ENCODE results near the gene PCDHA7. TPM values are rescaled to one million over a fixed set of nuclear protein-coding genes. Genes with fewer than 3 reads are reported as not detected.
A peak's percentile ranks its signal among the peaks of the same experiment; 100 is the strongest.

Gene PCDHA7
- total and polyA plus RNA-seq, 8 donors: 0.18 to 1.4 (median 0.92) TPM; not detected in 5

GRCh38 chr5:140881889-140882590, 48.0 kb downstream of the PCDHA7 start, which contains the start of gene PCDHA13:
Gene PCDHA13 (plus strand): TSS chr5:140882124. CDS start chr5:140882269, 145 bp downstream.
- Histone ChIP-seq H3K4me1 (no peaks in the 10 kb centered on the region), H3K27me3 (peaks cover 0 to 56% (median 3%) of the 10 kb centered on the region in 3 donors), H3K9me3 (peaks cover 10 to 54% (median 45%) of the 10 kb centered on the region in 4 donors), H3K4me3 (peak within 1 kb of the TSS in 1 of 4 donors; percentile 6), H3K27ac (no peak within 1 kb of the TSS), H3K36me3 (peaks cover 0 to 4% (median 0%) of the 10 kb centered on the region in 4 donors)
- 16 to 24% (median 20%) methylated on average over 30 to 35 of the region's 35 CpGs for WGBS, 5 donors
- no peak for TF ChIP-seq POLR2AphosphoS5 (IDR thresholded peaks at IDR 0.05)
- no peak for TF ChIP-seq CTCF (IDR thresholded peaks at IDR 0.05)
- no peak for TF ChIP-seq EP300 (IDR thresholded peaks at IDR 0.05)
- no peak for TF ChIP-seq POLR2A (IDR thresholded peaks at IDR 0.05)
- peak in 1 of 2 donors; percentile 28 for DNase-seq
- intact Hi-C loops (cut with DNase I; ENCODE audit: low total_unique reads): no loop called here

- peaks cover 0 to 4% (median 0%) of the 10 kb centered on the region in 4 donors for H3K36me3 ChIP-seq
- intact Hi-C loops (cut with DNase I; ENCODE audit: low total_unique reads): no loop called here
- peaks cover 6 to 52% (median 40%) of the 10 kb centered on the region in 4 donors for H3K9me3 ChIP-seq
- no peak overlapping the region for H3K27ac ChIP-seq
- H3K4me3 ChIP-seq: peak overlapping the region in 1 of 4 donors; percentile 6
- no peaks in the 10 kb centered on the region for H3K4me1 ChIP-seq
- H3K27me3 ChIP-seq: peaks cover 0 to 51% (median under 1%) of the 10 kb centered on the region in 3 donors
- 15 to 25% (median 18%) methylated on average over 12 of the region's 12 CpGs for WGBS, 5 donors
- DNase-seq: no peak
- TF ChIP-seq CTCF (IDR thresholded peaks at IDR 0.05): no peak
- TF ChIP-seq POLR2A (IDR thresholded peaks at IDR 0.05): no peak
- no peak for TF ChIP-seq POLR2AphosphoS5 (IDR thresholded peaks at IDR 0.05)
- no peak for TF ChIP-seq EP300 (IDR thresholded peaks at IDR 0.05)
Measured at GRCh38 chr5:140882591-140882899, 48.5 kb downstream of the PCDHA7 start.

- peaks cover 6 to 53% (median 36%) of the 10 kb centered on the region in 4 donors for H3K9me3 ChIP-seq
- TF ChIP-seq EP300 (IDR thresholded peaks at IDR 0.05): no peak
- TF ChIP-seq POLR2AphosphoS5 (IDR thresholded peaks at IDR 0.05): no peak
- no peak for TF ChIP-seq CTCF (IDR thresholded peaks at IDR 0.05)
- TF ChIP-seq POLR2A (IDR thresholded peaks at IDR 0.05): no peak
- peaks cover 0 to 49% (median 0%) of the 10 kb centered on the region in 3 donors for H3K27me3 ChIP-seq
- no peak overlapping the region for H3K27ac ChIP-seq
- H3K36me3 ChIP-seq: peaks cover 0 to 4% (median 0%) of the 10 kb centered on the region in 4 donors
- 37 to 60% (median 49%) methylated on average over 41 of the region's 41 CpGs for WGBS, 5 donors
- no peak overlapping the region for H3K4me3 ChIP-seq
- no peaks in the 10 kb centered on the region for H3K4me1 ChIP-seq
- intact Hi-C loops (cut with DNase I; ENCODE audit: low total_unique reads): no loop called here
- no peak for DNase-seq
Measured at GRCh38 chr5:140883373-140883772, 49.3 kb downstream of the PCDHA7 start.

- peaks cover 0 to 44% (median 0%) of the 10 kb centered on the region in 3 donors for H3K27me3 ChIP-seq
- TF ChIP-seq POLR2AphosphoS5 (IDR thresholded peaks at IDR 0.05) (no peak), POLR2A (IDR thresholded peaks at IDR 0.05) (no peak)
- H3K4me1 ChIP-seq: no peaks in the 10 kb centered on the region
- no peak overlapping the region for H3K4me3 ChIP-seq
- peaks cover 0 to 4% (median 0%) of the 10 kb centered on the region in 4 donors for H3K36me3 ChIP-seq
- H3K27ac ChIP-seq: no peak overlapping the region
- no peak for DNase-seq
- 41 to 61% (median 46%) methylated on average over 49 to 79 of the region's 79 CpGs for WGBS, 5 donors
- H3K9me3 ChIP-seq: peaks cover 6 to 54% (median 36%) of the 10 kb centered on the region in 4 donors
- intact Hi-C loops (cut with DNase I; ENCODE audit: low total_unique reads): no loop called here
Measured at GRCh38 chr5:140883927-140884697, 50.0 kb downstream of the PCDHA7 start.

Other genes starting within 250 kb of the PCDHA7 start
- 10 to 100 TPM in 4 of 5 donors, 1 to 10 TPM in 1; 8.5 to 99.8 (median 23.9) TPM for gene CD14, start 201.1 kb upstream of the PCDHA7 start, total RNA-seq
- 10 to 100 TPM; 17.0 to 45.6 (median 35.0) TPM for gene CD14, start 201.1 kb upstream of the PCDHA7 start, polyA plus RNA-seq
- gene TMCO6, start 194.8 kb upstream of the PCDHA7 start, total RNA-seq: 10 to 100 TPM in 2 of 5 donors, 1 to 10 TPM in 3; 4.0 to 40.8 (median 7.0) TPM
- gene TMCO6, start 194.8 kb upstream of the PCDHA7 start, polyA plus RNA-seq: 10 to 100 TPM in 1 of 3 donors, 1 to 10 TPM in 2; 6.8 to 15.5 (median 7.9) TPM
- 100 to 1,000 TPM in 1 of 5 donors, 10 to 100 TPM in 4; 28.6 to 171 (median 42.3) TPM for gene NDUFA2, start 186.6 kb upstream of the PCDHA7 start, total RNA-seq
- gene NDUFA2, start 186.6 kb upstream of the PCDHA7 start, polyA plus RNA-seq: 100 to 1,000 TPM; 266 to 271 (median 271) TPM
- gene IK, start 186.4 kb upstream of the PCDHA7 start, total RNA-seq: 100 to 1,000 TPM in 1 of 5 donors, 10 to 100 TPM in 4; 69.4 to 155 (median 73.3) TPM
- 10 to 100 TPM; 53.1 to 68.7 (median 61.4) TPM for gene IK, start 186.4 kb upstream of the PCDHA7 start, polyA plus RNA-seq
- 10 to 100 TPM; 20.7 to 51.0 (median 31.0) TPM for gene WDR55, start 169.4 kb upstream of the PCDHA7 start, total RNA-seq
- 10 to 100 TPM; 13.8 to 19.6 (median 17.8) TPM for gene WDR55, start 169.4 kb upstream of the PCDHA7 start, polyA plus RNA-seq
- gene DND1, start 160.7 kb upstream of the PCDHA7 start, total RNA-seq: 1 to 10 TPM in 2 of 5 donors, not detected in 3; 1.4 to 6.4 TPM
- gene DND1, start 160.7 kb upstream of the PCDHA7 start, polyA plus RNA-seq: 1 to 10 TPM in 1 of 3 donors, under 1 TPM in 1, not detected in 1; 0.50 to 1.5 TPM
- 100 to 1,000 TPM in 1 of 5 donors, 10 to 100 TPM in 4; 22.9 to 117 (median 50.3) TPM for gene HARS1, start 142.9 kb upstream of the PCDHA7 start, total RNA-seq
- 10 to 100 TPM; 46.1 to 53.4 (median 51.3) TPM for gene HARS1, start 142.9 kb upstream of the PCDHA7 start, polyA plus RNA-seq
- 100 to 1,000 TPM in 1 of 5 donors, 10 to 100 TPM in 4; 37.5 to 155 (median 58.5) TPM for gene HARS2, start 142.8 kb upstream of the PCDHA7 start, total RNA-seq
- gene HARS2, start 142.8 kb upstream of the PCDHA7 start, polyA plus RNA-seq: 10 to 100 TPM; 13.1 to 17.9 (median 17.4) TPM
- gene ZMAT2, start 133.8 kb upstream of the PCDHA7 start, total RNA-seq: 100 to 1,000 TPM in 1 of 5 donors, 10 to 100 TPM in 4; 30.7 to 143 (median 44.8) TPM
- 10 to 100 TPM; 48.9 to 90.6 (median 58.2) TPM for gene ZMAT2, start 133.8 kb upstream of the PCDHA7 start, polyA plus RNA-seq
- gene PCDHA1, start 48.1 kb upstream of the PCDHA7 start, total RNA-seq: under 1 TPM in 1 of 5 donors, not detected in 4; 0.37 TPM
- gene PCDHA1, start 48.1 kb upstream of the PCDHA7 start, polyA plus RNA-seq: not detected
- 1 to 10 TPM in 1 of 5 donors, under 1 TPM in 1, not detected in 3; 0.55 to 1.7 TPM for gene PCDHA2, start 39.4 kb upstream of the PCDHA7 start, total RNA-seq
- gene PCDHA2, start 39.4 kb upstream of the PCDHA7 start, polyA plus RNA-seq: not detected
- 1 to 10 TPM in 1 of 5 donors, under 1 TPM in 2, not detected in 2; under 0.01 to 1.2 (median 0.55) TPM for gene PCDHA3, start 33.2 kb upstream of the PCDHA7 start, total RNA-seq
- under 1 TPM in 2 of 3 donors, not detected in 1; 0.06 to 0.08 TPM for gene PCDHA3, start 33.2 kb upstream of the PCDHA7 start, polyA plus RNA-seq
- 1 to 10 TPM in 4 of 5 donors, not detected in 1; 1.0 to 2.6 (median 1.5) TPM for gene PCDHA4, start 27.2 kb upstream of the PCDHA7 start, total RNA-seq
- under 1 TPM in 2 of 3 donors, not detected in 1; 0.08 to 0.25 TPM for gene PCDHA4, start 27.2 kb upstream of the PCDHA7 start, polyA plus RNA-seq
- 10 to 100 TPM in 1 of 5 donors, not detected in 4; 21.9 TPM for gene PCDHA5, start 12.7 kb upstream of the PCDHA7 start, total RNA-seq
- gene PCDHA5, start 12.7 kb upstream of the PCDHA7 start, polyA plus RNA-seq: under 1 TPM in 2 of 3 donors, not detected in 1; 0.12 to 0.13 TPM
- 1 to 10 TPM in 1 of 5 donors, under 1 TPM in 2, not detected in 2; 0.14 to 1.2 (median 0.18) TPM for gene PCDHA6, start 6.3 kb upstream of the PCDHA7 start, total RNA-seq
- under 1 TPM in 2 of 3 donors, not detected in 1; 0.06 to 0.31 TPM for gene PCDHA6, start 6.3 kb upstream of the PCDHA7 start, polyA plus RNA-seq
- gene PCDHA8, start 6.9 kb downstream of the PCDHA7 start, total RNA-seq: under 1 TPM in 2 of 5 donors, not detected in 3; 0.18 to 0.29 TPM
- gene PCDHA8, start 6.9 kb downstream of the PCDHA7 start, polyA plus RNA-seq: not detected
- gene PCDHA9, start 14.1 kb downstream of the PCDHA7 start, total RNA-seq: 1 to 10 TPM in 1 of 5 donors, under 1 TPM in 2, not detected in 2; 0.45 to 3.3 (median 0.73) TPM
- gene PCDHA9, start 14.1 kb downstream of the PCDHA7 start, polyA plus RNA-seq: under 1 TPM in 1 of 3 donors, not detected in 2; 0.03 TPM
- gene PCDHA10, start 21.6 kb downstream of the PCDHA7 start, total RNA-seq: 10 to 100 TPM in 2 of 5 donors, 1 to 10 TPM in 1, under 1 TPM in 2; under 0.01 to 26.3 (median 2.0) TPM
- under 1 TPM in 2 of 3 donors, not detected in 1; 0.03 to 0.12 TPM for gene PCDHA10, start 21.6 kb downstream of the PCDHA7 start, polyA plus RNA-seq
- gene PCDHA11, start 34.7 kb downstream of the PCDHA7 start, total RNA-seq: 1 to 10 TPM in 1 of 5 donors, under 1 TPM in 1, not detected in 3; 0.45 to 1.1 TPM
- under 1 TPM in 2 of 3 donors, not detected in 1; 0.03 to 0.19 TPM for gene PCDHA11, start 34.7 kb downstream of the PCDHA7 start, polyA plus RNA-seq
- gene PCDHA12, start 41.0 kb downstream of the PCDHA7 start, total RNA-seq: 1 to 10 TPM in 1 of 5 donors, under 1 TPM in 1, not detected in 3; 0.55 to 2.2 TPM
- gene PCDHA12, start 41.0 kb downstream of the PCDHA7 start, polyA plus RNA-seq: under 1 TPM in 1 of 3 donors, not detected in 2; 0.05 TPM
- gene PCDHA13, start 47.9 kb downstream of the PCDHA7 start, total RNA-seq: 1 to 10 TPM in 2 of 5 donors, under 1 TPM in 2, not detected in 1; 0.14 to 4.3 (median 1.2) TPM
- gene PCDHA13, start 47.9 kb downstream of the PCDHA7 start, polyA plus RNA-seq: under 1 TPM in 1 of 3 donors, not detected in 2; 0.61 TPM
- gene PCDHAC1, start 92.0 kb downstream of the PCDHA7 start, total RNA-seq: under 1 TPM in 1 of 5 donors, not detected in 4; 0.55 TPM
- gene PCDHAC1, start 92.0 kb downstream of the PCDHA7 start, polyA plus RNA-seq: under 1 TPM in 2 of 3 donors, not detected in 1; 0.03 to 0.15 TPM
- 1 to 10 TPM in 2 of 5 donors, under 1 TPM in 1, not detected in 2; 0.58 to 4.2 (median 2.6) TPM for gene PCDHAC2, start 132.2 kb downstream of the PCDHA7 start, total RNA-seq
- gene PCDHAC2, start 132.2 kb downstream of the PCDHA7 start, polyA plus RNA-seq: under 1 TPM in 2 of 3 donors, not detected in 1; 0.05 to 0.19 TPM
- under 1 TPM in 2 of 5 donors, not detected in 3; under 0.01 to 0.37 TPM for gene PCDHB1, start 217.1 kb downstream of the PCDHA7 start, total RNA-seq
- gene PCDHB1, start 217.1 kb downstream of the PCDHA7 start, polyA plus RNA-seq: under 1 TPM in 1 of 3 donors, not detected in 2; 0.03 TPM